ENCODE measurements around the gene YY1.
A peak's percentile ranks its signal among the peaks of the same experiment; 100 is the strongest.

The YY1 gene

DNA sequence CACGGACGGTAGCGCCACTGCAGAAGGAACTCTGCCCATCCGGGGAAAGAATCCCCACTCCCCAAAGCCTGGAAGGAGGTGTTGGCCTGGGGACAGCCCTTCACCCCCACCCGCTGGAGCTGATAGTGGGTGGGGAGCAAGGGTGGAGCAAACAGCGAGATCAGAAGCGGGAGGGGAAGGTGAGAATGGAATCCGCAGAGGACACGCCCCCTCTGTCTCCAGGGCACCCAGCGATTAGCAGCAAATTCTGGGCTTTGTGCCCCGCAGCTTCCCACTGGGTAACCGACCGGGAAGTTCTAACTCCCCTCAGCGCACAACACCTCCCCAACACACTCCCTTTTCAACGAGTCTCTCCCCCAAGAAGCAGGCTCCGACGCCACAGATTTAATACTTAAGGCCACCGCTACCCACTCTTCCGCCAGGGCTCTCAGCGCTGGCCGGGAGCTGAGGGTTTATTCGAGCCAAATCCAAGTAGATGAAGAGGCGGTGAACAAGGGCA is 65.9 kb downstream of the YY1 start:
- Histone ChIP-seq H3K36me3 (ENCODE audit: insufficient read depth, low read length) (no peaks in the 10 kb centered on the region), H2AFZ (ENCODE audit: low read length) (peak overlapping the region; percentile 43; the same call in 1 of the 2 replicates), H3K4me1 (ENCODE audit: insufficient read depth, low read length, poor library complexity, severe bottlenecking) (peaks cover 45% of the 10 kb centered on the region), H3K4me3 (ENCODE audit: low read length, poor library complexity, severe bottlenecking) (peak overlapping the region; percentile 89), H4K20me1 (ENCODE audit: insufficient read depth, low read length, poor library complexity, severe bottlenecking) (peaks cover 34% of the 10 kb centered on the region), H3F3A (ENCODE audit: low read depth) (no peaks in the 10 kb centered on the region), H3K9me2 (replicated peaks; ENCODE audit: low read depth, low read length) (no peaks in the 10 kb centered on the region), H3K9me3 (ENCODE audit: insufficient read depth, low read depth, low read length) (no peaks in the 10 kb centered on the region), H3K27me3 (ENCODE audit: insufficient read depth, low read length, poor library complexity, severe bottlenecking) (no peaks in the 10 kb centered on the region), H3K79me2 (ENCODE audit: insufficient read depth, low read length) (peaks cover 70% of the 10 kb centered on the region), H3K4me2 (ENCODE audit: low read depth, low read length, poor library complexity, severe bottlenecking) (peak overlapping the region; percentile 95), H3K9ac (ENCODE audit: low read depth, low read length, poor library complexity, severe bottlenecking) (peak overlapping the region; percentile 81)
- no peak for TF ChIP-seq EZH2phosphoT487 (IDR thresholded peaks at IDR 0.05; ENCODE audit: borderline replicate concordance)
- TF ChIP-seq, protein P1, sequence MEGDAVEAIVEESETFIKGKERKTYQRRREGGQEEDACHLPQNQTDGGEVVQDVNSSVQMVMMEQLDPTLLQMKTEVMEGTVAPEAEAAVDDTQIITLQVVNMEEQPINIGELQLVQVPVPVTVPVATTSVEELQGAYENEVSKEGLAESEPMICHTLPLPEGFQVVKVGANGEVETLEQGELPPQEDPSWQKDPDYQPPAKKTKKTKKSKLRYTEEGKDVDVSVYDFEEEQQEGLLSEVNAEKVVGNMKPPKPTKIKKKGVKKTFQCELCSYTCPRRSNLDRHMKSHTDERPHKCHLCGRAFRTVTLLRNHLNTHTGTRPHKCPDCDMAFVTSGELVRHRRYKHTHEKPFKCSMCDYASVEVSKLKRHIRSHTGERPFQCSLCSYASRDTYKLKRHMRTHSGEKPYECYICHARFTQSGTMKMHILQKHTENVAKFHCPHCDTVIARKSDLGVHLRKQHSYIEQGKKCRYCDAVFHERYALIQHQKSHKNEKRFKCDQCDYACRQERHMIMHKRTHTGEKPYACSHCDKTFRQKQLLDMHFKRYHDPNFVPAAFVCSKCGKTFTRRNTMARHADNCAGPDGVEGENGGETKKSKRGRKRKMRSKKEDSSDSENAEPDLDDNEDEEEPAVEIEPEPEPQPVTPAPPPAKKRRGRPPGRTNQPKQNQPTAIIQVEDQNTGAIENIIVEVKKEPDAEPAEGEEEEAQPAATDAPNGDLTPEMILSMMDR (conservative IDR thresholded peaks at IDR 0.05; ENCODE audit: low read length) = no peak

DNA sequence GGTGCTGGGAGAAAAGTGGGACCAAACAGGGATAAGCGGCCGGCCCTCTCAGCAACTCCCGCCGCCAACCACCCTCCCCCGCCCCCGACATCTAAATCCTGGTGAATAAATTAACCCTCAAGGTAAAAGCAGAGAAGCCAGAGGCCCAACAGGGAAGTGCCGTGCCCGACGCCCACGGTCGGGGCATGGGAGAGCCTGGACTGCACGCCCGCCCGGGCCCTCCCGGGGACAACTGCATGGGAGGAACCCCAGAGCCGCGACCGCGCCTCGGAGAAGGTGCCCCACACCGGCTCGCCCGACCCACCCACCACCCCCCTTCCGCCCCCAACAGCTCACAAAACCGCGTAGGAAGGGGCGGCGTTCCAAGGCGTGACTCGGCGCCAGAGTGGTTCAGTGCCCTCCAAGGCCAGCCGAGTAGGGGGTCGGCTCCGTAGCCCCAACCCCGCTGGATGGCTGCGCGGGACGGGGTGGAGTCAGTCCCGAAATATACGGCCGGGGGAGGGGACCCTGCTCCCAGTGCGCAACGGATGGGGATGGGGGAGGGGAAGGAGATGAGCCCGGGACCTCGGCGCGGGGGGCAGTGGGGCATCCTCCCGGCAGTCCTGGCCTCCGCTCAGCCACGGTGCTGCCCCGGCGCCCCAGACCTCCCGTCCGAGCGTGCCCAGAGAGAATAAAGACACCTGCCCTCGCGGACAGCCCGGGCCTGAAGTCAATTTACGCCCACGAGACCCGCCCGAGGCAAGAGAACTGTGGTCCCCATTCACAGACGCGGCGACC is 66.6 kb downstream of the YY1 start:
- Histone ChIP-seq H3K79me2 (ENCODE audit: insufficient read depth, low read length) (peaks cover 66% of the 10 kb centered on the region), H3K9ac (ENCODE audit: low read depth, low read length, poor library complexity, severe bottlenecking) (peak overlapping the region; percentile 81), H3K9me3 (ENCODE audit: insufficient read depth, low read depth, low read length) (no peaks in the 10 kb centered on the region), H3F3A (ENCODE audit: low read depth) (no peaks in the 10 kb centered on the region), H2AFZ (ENCODE audit: low read length) (peak overlapping the region; percentile 43; the same call in 1 of the 2 replicates), H3K9me2 (replicated peaks; ENCODE audit: low read depth, low read length) (no peaks in the 10 kb centered on the region), H3K4me2 (ENCODE audit: low read depth, low read length, poor library complexity, severe bottlenecking) (peak overlapping the region; percentile 95), H3K36me3 (ENCODE audit: insufficient read depth, low read length) (no peaks in the 10 kb centered on the region), H3K4me3 (ENCODE audit: low read length, poor library complexity, severe bottlenecking) (peak overlapping the region; percentile 89), H3K27me3 (ENCODE audit: insufficient read depth, low read length, poor library complexity, severe bottlenecking) (no peaks in the 10 kb centered on the region), H4K20me1 (ENCODE audit: insufficient read depth, low read length, poor library complexity, severe bottlenecking) (peaks cover 31% of the 10 kb centered on the region), H3K4me1 (ENCODE audit: insufficient read depth, low read length, poor library complexity, severe bottlenecking) (peaks cover 45% of the 10 kb centered on the region)
- TF ChIP-seq, protein P1 (conservative IDR thresholded peaks at IDR 0.05; ENCODE audit: low read length) = no peak

DNA sequence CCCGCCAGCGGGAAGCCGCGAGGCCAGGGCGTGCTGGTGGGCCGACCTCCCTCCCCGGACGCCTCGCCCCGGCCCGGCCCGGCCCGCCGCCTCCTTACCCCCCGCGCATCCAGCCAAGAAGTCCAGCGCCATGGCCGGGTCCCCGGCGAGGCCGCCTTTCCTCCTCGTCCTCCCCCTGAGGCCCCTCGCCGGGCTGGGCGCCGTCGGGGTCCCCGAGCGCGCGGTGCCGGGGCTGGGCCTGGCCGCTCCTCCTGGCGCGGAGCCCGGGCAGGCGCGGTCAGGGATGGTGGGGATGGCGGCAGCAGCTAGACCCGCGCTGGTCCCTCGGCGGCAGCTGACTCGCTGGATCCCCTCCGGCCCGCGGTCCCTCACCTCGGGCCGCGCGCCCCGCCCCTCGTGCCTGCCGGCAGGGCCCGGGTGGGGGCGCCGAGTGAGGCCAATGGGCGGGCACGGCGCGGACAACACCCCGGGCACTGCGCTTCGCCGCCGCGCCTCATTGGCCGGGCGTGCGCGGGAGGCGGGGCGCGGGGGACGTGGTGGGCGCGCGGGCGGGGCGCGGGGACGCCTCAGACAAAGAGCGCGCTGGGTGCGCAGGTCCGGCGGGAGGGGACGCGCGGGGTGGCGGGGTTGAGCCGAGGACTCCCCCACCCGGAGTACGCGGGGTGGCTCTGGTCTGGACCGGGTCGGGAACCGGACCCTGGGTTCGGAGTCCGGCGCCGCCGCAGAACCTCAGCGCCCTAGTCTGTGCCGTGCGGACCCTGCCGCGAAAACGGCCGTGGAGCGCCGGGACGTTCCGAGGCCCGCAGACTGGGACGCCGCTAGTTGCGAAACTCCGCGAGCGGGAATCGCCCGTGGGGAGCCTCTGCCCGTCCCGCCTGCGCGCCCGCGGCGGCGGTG is 67.4 kb downstream of the YY1 start, which contains the start of gene SLC25A29:
Gene SLC25A29 (minus strand): TSS at position 344 of the 897 bp plus-strand sequence. CDS start 212 bp downstream, at position 132.
- peaks cover 31% of the 10 kb centered on the region for H4K20me1 ChIP-seq (ENCODE audit: insufficient read depth, low read length, poor library complexity, severe bottlenecking)
- TF ChIP-seq, protein P1 (conservative IDR thresholded peaks at IDR 0.05; ENCODE audit: low read length) = no peak
- no peak for TF ChIP-seq EZH2phosphoT487 (IDR thresholded peaks at IDR 0.05; ENCODE audit: borderline replicate concordance)

More for the DNA sequence above, 67.4 kb downstream of the YY1 start, which contains the start of gene SLC25A29:
- peak within 1 kb of the TSS; percentile 95 for H3K4me2 ChIP-seq (ENCODE audit: low read depth, low read length, poor library complexity, severe bottlenecking)
- H2AFZ ChIP-seq (ENCODE audit: low read length) = peak within 1 kb of the TSS; percentile 95
- peak within 1 kb of the TSS; percentile 89 for H3K4me3 ChIP-seq (ENCODE audit: low read length, poor library complexity, severe bottlenecking)
- peaks cover 65% of the 10 kb centered on the region for H3K79me2 ChIP-seq (ENCODE audit: insufficient read depth, low read length)
- peaks cover 45% of the 10 kb centered on the region for H3K4me1 ChIP-seq (ENCODE audit: insufficient read depth, low read length, poor library complexity, severe bottlenecking)
- H3F3A ChIP-seq (ENCODE audit: low read depth) = no peaks in the 10 kb centered on the region
- H3K36me3 ChIP-seq (ENCODE audit: insufficient read depth, low read length) = no peaks in the 10 kb centered on the region
- H3K27me3 ChIP-seq (ENCODE audit: insufficient read depth, low read length, poor library complexity, severe bottlenecking) = no peaks in the 10 kb centered on the region
- peak within 1 kb of the TSS; percentile 97 for H3K9ac ChIP-seq (ENCODE audit: low read depth, low read length, poor library complexity, severe bottlenecking)
- no peaks in the 10 kb centered on the region for H3K9me3 ChIP-seq (ENCODE audit: insufficient read depth, low read depth, low read length)
- H3K9me2 ChIP-seq (replicated peaks; ENCODE audit: low read depth, low read length) = no peaks in the 10 kb centered on the region

Measured in Loucy (cell line).